Skin of body (tissue), 2 donors: ENCODE measurements around the gene CXXC5. TPM values are rescaled to one million over a fixed set of nuclear protein-coding genes. Genes with fewer than 3 reads are reported as not detected.

Experiments used
- DNase-seq: peaks from one replicate; lab custom pipeline; 2025; lab: John Stamatoyannopoulos, UW
- total RNA-seq: library from RNA; depleted of rRNA; stranded (reverse); fragments of >200 nt; gene quantifications from one replicate; pipeline ENCODE4 v1.2.3, GENCODE V29; 2014

Gene CXXC5
- total RNA-seq, 1 donor from 2014 or later = 29.4 TPM

DNA sequence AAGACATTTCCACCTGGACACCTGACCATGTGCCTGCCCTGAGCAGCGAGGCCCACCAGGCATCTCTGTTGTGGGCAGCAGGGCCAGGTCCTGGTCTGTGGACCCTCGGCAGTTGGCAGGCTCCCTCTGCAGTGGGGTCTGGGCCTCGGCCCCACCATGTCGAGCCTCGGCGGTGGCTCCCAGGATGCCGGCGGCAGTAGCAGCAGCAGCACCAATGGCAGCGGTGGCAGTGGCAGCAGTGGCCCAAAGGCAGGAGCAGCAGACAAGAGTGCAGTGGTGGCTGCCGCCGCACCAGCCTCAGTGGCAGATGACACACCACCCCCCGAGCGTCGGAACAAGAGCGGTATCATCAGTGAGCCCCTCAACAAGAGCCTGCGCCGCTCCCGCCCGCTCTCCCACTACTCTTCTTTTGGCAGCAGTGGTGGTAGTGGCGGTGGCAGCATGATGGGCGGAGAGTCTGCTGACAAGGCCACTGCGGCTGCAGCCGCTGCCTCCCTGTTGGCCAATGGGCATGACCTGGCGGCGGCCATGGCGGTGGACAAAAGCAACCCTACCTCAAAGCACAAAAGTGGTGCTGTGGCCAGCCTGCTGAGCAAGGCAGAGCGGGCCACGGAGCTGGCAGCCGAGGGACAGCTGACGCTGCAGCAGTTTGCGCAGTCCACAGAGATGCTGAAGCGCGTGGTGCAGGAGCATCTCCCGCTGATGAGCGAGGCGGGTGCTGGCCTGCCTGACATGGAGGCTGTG, 32.4 kb downstream of the CXXC5 start:
- DNase-seq = no peak

DNA sequence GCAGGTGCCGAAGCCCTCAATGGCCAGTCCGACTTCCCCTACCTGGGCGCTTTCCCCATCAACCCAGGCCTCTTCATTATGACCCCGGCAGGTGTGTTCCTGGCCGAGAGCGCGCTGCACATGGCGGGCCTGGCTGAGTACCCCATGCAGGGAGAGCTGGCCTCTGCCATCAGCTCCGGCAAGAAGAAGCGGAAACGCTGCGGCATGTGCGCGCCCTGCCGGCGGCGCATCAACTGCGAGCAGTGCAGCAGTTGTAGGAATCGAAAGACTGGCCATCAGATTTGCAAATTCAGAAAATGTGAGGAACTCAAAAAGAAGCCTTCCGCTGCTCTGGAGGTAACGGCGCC, 32.9 kb downstream of the CXXC5 start:
- no peak for DNase-seq

GRCh38 chr5:139681466-139681865, 33.3 kb downstream of the CXXC5 start:
- no peak for DNase-seq

DNA sequence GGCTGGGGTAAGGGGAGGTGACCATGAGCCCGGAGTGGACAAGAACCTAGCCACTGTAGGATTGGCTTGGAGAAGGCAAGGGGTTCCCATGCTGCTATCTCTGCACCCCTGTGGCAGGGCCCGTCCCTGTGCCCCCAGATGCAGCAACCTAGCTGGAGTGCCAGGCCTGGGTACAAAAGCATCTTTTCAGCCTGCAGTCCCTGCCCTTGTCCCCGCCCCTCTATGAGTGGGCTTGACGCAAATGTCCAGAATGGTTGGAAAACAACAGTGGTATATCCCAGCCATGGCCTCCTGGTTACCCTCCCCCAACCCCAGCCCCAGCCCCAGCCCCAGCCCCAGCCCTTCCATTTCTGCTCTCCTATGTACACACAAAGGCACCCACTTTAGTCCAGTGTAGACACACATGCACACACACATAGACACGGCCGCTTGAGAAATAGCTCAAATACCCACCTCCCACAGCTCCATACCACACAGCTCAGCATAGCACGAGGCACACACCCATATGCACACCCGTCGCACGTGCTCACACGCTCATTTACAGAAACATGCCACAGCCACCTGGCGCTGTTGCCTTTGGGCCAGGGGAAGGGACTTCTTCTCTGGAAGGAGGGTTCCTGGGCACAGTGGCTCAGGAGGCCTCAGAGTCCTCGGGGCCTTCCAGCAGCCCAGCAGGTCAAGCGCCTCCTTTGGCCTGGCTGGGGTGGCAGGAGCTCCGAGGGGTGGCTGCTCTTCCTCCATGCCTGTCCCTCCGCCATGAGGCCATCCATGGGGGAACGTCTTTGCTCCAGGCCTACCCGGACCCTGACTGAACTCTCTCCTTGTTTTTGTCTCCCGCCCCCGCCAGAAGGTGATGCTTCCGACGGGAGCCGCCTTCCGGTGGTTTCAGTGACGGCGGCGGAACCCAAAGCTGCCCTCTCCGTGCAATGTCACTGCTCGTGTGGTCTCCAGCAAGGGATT, 34.1 kb downstream of the CXXC5 start:
- DNase-seq = no peak

DNA sequence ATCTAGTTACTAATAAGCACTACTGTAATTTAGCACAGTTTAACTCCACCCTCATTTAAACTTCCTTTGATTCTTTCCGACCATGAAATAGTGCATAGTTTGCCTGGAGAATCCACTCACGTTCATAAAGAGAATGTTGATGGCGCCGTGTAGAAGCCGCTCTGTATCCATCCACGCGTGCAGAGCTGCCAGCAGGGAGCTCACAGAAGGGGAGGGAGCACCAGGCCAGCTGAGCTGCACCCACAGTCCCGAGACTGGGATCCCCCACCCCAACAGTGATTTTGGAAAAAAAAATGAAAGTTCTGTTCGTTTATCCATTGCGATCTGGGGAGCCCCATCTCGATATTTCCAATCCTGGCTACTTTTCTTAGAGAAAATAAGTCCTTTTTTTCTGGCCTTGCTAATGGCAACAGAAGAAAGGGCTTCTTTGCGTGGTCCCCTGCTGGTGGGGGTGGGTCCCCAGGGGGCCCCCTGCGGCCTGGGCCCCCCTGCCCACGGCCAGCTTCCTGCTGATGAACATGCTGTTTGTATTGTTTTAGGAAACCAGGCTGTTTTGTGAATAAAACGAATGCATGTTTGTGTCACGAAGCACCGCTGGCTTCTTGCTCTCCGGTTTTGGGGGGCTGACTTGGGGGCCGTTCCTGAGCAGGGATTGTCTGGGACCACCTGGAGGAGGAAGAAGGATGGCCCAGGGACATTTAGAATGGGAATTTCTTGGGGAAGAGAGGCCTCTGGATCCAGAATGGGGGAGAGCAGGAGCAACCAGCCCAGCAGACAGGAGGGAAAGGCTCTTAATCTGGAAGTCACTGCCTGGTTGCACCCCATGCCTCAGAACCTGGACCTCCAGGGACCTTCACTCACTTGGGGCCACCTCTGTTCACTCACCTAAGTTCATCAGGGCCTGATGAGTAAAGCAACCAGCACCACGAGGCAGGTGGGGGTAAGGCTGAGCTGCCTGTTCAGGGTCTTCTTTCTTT, 35.4 kb downstream of the CXXC5 start:
- no peak for DNase-seq

GRCh38 chr5:139684350-139684880, 36.3 kb downstream of the CXXC5 start:
- no peak for DNase-seq

- no peak for DNase-seq
These were observed 37.0 kb downstream of the CXXC5 start for GRCh38 chr5:139684881-139685749.

- DNase-seq = no peak
These were observed 37.7 kb downstream of the CXXC5 start for GRCh38 chr5:139685886-139686285.

DNA sequence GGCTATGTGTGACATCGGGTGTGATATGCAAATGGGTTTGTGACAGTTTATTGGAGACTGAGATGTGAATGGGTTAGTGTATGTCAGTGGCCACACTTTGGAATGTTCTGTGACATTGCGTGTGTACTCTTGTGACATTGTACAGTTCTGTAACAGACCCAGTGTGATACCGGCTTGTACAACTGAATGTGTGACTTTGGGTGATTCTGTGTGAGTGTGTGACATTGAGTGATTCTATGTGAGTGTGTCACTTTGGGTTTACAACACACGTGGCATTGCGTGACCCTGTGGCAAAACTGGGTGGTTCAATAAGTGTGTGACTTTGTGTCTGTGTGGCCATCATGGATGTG, 38.2 kb downstream of the CXXC5 start:
- no peak for DNase-seq

- no peak for DNase-seq
These were observed 38.7 kb downstream of the CXXC5 start for GRCh38 chr5:139686706-139687441.

DNA sequence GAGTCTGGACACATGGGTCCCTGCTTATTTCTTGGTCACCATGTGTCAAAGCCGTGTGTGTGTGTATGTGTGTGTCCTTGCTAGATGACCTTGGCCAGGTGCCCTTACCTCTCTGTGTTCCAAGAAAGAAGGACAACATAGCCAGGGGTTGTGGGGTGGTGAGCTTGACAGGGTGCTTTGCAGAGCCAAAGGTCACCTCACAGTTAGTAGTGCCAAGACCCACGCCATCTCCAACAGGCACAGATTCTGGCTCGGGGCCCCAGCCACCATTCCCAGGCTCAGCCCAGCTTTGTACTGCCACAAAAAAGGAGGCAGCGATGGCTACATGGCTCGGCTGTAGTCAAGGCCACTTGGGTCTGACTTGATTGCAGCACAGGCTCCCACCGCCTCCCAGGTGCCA, 39.5 kb downstream of the CXXC5 start:
- no peak for DNase-seq

DNA sequence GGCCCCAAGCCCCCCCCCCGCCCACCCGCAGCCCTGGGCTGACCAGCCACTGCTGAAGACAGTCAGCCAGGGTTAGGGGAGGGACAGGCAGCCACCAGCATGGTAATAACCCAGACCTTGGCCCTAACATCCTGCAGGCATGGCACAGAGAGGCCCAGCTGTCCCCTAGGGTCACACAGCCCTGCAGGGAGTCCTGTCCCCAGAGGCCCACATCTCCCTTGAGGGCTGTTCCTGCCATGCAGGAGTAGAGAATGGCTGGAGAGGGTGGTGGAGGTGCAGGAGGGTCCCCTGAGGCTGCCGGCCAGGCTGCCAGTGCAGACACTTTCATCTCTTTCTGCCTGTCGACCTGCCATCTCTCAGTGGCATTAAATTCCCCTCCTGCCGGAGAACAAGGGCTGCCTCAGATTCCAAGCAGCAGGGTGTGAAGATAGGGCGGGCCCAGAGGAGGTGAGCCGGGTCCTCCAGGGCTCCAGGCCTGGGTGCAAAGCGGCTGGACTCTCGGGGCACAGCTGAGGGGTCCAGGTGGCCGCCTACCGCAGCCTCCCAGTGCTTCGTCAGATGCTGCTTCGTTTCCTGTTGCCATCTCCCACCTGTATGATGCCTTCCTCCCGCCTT, 40.0 kb downstream of the CXXC5 start:
- DNase-seq = no peak

GRCh38 chr5:139688751-139689372, 40.7 kb downstream of the CXXC5 start:
- DNase-seq = no peak

- DNase-seq = no peak
These were observed 41.5 kb downstream of the CXXC5 start for GRCh38 chr5:139689631-139690063.

DNA sequence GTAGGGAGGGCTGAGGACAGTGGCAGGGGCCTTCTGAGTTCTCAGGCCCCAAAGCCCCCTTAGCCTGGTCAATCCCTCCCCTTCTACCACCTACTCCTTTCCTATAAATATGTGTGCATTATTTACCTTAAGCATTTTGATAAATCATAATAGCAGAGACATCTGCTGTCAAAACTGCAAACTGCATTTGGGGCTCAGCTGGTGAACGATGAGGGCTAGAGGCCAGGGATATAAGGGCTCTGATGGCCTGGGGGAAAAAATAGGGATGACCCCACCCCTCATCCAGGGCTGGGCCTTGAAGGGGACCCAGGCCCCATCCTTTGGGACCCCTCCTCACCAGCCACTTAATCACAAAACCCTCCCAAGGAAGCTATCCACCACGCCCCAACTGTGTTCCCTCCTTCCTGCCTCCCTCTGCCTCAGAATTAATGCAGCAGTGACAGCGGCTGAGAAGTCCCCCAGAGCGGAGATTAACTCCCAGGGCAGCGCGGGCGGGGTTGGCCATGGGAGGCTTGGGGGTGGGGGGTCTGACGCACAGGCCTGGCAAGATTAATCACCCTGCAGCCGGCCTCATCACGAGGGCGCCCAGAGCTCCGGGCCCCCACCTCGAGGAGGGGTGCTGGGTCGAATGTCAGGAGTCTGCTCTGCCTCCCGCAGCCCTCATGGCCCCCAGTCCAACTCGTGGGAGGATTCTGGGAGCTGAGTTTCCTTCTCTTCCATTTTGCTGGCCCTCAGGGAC, 42.1 kb downstream of the CXXC5 start:
- peak; percentile 22 for DNase-seq

- no peak for DNase-seq
These were observed 42.9 kb downstream of the CXXC5 start for GRCh38 chr5:139690803-139691629.

- no peak for DNase-seq
These were observed 44.0 kb downstream of the CXXC5 start for GRCh38 chr5:139692148-139692547.
